HG03378 (cell line): ENCODE measurements around the gene IRF4.

Source experiments
- ATAC-seq: cut with Tn5 transposase; IDR thresholded peaks from one replicate; pipeline ENCODE4 v1.9.1; 2021; ENCODE audit warnings: mild to moderate bottlenecking, moderate library complexity; ENCODE audit not compliant: unreplicated experiment

The IRF4 gene

DNA sequence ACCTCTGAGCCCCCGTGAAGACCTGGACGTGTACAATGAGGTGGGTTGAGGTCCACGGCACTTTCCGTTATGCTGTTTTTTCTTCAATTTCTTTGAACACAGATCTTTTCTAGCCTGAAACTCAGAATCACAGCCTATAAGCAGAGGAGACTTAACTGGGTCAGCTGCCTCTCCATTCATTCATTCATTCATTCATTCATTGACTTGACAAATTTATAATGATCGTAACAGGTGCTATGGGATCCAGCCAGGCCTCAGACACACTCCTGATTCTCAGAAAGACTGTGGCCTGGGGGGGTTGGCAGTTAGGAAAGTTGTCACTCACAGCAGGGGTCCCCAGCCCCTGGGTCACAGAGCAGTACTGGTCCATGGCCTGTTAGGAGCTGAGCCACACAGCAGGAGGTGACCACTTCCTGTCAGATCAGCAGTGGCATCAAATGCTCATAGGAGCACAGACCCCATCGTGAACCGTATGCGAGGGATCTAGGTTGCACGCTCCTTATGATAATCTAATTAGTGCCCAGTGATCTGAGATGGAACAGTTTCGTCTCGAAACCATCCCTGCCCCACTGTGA lies 38.6 kb upstream of the IRF4 start:
- ATAC-seq: no peak

DNA sequence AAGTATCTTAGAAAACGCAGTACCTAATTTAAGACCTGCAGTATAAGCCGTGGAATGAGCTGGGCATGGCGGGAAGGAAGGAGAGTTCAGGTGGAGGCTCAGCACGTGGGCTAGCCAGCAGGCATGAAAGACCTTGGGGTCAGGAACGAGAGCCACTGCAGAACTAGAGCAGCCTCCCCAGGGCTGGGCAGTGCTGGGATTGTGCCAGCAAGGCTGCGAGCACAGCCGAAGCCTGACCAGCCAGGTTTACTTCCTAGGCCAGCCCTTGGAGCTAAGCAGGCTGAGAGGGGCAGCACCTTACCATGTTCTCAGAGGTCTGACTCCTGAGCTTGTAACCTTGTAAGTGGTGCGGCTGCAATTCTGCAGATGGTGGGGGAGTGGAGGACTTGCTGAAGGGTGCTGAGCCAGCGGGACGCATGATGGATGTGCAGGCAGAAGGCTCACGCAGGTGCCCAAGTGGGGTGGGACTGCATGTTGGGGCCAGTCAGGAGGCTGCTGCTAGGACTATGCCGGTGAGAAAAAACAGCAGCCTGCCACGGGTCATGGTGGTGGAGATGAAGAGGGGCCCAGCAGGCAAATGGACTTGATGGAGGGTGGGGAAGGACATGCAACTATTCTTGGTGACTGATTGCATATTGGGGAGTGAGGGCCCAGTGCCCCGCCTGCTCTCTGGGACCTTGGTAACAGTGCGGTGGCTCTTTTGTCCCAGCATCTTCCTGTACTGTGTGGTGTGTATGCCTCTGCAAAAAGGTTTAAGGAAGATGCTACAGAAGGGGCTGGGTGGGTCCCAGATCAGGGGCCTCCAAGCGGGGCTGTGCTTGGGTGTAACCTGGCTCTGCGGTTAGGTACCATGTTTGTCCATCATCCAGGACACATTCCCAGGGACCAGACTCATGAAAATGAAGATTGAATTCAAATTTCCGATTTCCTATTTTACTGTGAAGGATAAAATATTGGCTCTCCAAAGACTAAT lies 37.6 kb upstream of the IRF4 start:
- ATAC-seq: no peak

DNA sequence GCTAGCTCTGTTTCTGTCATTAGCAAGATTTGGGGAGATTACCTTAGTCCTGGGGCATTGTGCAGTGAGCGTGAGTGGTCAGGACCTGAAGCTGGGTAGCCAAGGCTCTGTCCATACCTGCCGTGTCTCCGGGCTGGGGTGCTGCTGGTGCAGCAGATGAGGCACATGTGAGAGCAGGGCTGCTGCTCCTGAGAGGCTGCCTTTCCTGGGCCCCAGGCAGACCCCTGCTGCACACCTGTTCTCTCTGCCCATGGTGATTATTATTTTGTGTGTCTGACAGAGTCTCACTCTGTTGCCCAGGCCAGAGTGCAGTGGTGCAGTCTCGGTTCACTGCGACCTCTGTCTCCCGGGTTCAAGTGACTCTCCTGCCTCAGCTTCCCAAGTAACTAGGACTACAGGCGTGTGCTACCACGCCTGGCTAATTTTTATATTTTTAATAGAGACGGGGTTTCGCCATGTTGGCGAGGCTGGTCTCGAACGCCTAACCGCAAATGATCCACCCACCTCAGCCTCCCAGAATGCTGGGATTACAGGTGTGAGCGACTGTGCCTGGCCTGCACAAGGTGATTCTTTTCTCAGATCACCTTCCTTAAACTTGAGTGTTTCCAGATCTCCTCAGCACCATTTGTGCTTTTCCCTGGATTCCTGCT lies 36.8 kb upstream of the IRF4 start:
- ATAC-seq: no peak

DNA sequence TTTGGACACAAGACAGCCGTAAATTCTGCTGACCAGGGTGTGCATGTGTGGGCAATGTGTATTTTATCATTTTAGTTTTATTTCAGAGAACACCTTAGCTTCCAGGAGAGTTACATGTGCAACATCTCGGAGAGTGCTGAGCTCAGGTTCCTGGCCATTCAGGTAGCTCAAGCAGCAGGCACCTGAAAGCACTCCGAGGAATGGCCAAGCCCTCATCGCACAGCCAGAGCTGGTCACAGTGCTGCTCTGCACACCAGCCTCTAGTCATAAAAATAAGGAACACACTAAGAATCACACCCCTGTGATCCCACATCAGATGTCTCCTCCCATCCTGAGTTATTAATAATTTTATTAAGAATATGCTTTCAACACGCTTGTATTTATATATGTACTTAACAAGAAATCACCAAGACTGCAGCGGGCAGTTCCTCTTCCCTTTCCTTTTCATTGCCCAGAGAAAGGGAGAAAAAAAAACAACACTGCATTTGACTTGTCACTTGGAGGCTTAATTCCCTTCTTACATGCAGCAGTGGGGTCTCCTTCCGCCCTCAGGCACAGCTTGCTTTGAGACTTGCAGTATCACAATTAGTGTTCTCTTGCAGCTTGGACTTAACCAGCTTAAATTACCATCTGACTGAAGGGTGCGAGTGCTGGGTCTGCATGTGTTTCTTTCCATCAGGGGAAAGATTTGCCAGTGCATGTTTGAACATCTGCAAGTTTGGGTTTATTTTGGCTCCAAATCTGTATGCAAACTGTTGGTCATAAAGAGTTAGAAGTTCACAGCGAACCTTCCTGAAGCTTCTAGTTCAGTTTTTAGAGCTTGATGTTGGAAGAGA lies 36.0 kb upstream of the IRF4 start:
- no peak for ATAC-seq

DNA sequence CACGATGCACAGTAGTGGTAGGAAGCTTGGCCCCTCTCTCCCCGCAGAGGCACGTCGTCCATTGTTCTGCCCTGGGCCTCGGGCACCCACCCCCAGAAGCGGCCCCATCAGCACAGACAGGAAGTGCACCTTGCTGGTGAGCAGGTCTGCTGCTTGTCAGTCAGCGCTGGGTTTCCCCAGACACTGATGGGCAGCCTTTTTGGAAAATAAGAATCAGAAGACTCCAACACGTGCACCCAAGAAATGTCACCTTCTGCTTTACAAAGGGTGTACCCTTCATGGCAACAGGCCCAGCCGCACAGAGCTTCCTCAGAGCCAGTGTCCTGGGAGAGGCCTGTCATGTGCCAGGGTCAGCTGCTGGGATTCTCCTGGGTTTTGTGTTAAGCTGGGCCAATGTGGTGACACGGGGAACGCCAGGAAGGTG lies 34.7 kb upstream of the IRF4 start:
- peak; percentile 27 for ATAC-seq

DNA sequence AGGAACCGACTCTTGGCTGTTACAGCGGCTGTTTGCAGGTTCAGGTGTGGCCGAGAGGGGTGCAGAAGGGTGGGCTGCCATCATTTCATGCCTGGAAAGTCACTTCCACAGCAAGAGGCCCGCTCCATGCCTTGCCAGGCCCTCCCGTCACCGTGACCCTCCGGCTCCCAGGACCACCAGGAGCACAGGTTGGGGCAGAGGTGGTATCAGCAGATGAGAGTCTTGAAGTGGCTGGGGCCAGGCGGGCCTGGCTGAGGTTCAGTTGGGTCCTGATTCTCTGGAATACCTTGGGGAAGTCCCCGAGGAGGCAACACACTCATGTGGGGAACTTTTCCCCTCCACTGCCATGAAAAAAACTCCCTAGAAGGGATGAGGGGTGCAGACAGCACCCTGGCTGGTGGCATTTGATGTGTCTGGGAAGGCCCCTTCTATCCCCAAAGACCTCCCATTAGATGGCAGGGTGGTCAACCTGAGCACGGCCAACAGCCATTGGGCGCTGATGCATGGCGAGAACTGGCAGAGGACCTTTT lies 34.2 kb upstream of the IRF4 start:
- ATAC-seq: no peak

DNA sequence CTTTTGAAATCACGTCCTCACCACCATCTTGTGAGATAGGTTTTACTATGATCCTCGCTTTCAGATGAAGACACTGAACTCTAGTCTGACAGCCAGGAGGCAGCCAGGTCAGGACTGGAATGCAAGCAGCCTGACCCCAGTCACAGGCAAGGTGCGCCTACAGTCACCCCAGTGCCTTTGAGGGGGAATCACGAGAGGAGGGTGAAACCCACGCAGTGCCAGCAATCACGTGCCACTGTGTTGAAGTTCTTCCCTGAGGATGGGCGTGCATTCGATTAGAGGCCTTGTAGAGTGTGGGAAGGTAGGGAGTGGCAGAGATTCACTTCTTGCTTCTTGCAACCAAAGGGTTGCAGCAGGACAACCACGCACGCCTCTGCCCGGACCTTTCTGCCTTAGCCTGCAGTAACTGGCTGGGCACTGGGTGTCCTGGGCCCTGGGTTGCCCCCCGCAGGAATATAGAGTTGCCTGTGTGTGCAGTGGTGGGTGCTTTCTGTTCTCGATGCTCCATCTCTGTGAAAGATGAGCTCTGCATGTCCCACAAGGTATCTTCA lies 33.7 kb upstream of the IRF4 start:
- no peak for ATAC-seq

DNA sequence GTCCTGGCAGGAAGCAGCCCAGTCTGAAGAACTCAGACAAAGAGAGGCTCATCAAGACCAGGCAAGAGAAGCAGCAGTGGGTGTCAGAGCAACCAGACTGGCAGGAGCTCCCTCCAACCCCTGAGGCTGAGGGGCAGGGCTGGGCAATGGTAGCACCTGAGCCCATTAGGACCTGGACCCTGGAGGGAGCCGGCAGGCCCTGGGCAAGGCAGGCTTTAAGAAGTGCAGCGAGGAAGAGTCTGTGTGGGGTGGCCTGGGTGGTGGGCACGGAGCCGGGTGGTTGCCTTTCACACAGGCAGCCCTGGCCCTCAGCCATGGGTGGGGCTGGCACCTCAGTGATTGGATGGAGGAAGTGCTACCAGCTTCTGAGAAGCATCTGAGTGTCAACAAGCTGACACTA lies 33.1 kb upstream of the IRF4 start:
- ATAC-seq: no peak

DNA sequence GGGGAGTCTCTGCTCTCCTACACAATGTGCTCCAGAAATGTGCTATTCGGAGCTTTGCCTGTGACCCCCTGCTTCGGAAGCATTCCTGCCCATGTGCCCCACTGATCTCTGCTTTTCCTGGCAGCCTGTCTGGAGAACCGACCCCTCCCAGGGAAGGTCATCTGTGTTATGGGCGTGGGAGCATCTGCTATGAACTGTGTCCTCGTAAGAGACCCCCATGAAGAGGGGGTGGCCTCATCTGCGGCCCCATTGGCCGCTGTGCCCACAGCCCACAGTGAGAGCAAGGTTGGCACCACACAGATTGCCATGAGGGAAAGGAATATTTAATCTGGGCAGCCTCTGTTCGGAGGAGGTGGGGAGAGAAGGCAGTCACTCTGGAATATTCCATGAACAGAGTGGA lies 32.7 kb upstream of the IRF4 start:
- no peak for ATAC-seq

DNA sequence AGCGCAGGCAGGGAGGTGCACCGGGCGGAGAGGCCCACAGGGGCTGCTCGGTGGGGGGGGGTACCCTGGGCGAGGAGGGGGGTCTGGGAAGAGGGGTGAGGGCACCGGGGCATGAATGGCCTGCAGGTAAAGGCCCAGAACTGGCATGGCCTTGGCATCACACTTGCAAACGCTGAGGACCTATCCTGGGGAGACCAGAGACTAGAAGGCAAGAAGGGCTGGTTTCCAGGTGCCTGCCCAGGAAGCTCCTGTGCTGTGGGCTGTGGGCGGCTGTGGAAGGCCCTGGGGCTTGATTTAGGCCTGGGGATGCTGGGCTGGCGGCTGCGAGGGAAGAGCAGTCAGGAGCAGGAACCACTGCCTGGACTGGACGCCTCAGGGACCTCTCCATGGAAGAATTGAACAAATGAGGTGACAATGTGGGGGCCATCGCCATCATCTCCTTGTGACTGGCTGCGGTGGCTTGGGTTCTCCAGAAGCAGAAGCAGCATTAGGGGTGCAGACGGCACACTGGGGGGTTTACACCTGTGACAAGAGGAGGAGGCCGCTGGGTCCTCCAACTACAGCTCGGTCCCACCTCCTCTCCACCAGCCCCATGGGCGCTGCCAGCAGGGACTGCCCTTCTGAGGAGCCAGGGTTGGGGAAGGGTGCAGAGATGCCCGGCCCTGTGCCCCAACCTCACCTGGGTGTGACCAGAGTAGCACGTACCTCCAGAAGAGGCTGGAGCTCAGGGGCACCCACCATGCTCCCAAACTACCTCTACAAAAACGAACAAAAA lies 32.1 kb upstream of the IRF4 start:
- no peak for ATAC-seq

DNA sequence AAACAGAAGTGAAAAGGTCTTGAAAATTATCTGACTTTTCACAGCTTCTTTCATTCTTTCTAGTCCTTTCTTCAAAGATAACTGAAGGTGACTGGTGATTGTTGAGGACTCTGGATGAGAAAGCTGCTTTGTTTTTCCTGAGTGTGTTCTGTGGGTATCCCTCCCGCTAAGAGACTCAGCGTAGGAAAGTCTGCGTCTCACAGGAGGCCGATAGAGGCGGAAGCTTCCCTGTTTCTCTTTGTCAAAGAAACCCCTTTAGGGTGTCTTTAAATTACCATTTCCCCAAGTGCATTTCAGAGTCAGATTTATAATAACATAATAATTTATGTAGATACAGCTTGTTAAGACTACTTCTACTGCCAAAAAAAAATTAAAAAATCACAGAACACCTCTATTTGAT lies 31.2 kb upstream of the IRF4 start:
- no peak for ATAC-seq

DNA sequence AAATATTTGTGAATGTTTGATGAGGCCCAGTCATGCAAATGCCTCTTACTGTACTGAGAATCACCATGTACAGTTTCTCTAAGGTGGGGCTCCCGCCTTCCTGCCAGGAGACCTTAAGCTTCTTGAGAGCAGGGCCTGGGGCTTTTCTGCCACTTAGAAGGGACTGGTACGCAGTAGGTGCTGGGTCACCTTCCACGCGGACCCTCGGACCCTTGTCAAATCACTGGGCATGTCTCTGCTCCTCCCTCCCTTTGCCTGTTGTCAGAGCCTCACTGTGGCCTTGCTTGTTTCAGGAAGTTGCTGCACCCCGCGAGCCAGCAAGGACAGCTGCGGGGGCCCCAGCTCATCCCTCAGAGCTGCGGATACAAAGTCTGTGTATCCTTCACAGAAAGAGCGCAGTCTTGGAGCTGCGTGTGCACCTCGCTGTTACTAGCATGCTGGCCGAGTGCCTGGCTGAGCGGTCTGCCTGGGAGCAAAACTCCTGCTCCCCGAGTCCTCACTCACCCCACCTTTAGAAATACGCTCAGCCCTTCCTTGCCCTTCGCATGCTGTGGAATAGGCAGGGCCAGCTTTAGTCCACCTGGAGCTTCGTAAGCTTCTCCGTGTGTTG lies 30.7 kb upstream of the IRF4 start:
- no peak for ATAC-seq

DNA sequence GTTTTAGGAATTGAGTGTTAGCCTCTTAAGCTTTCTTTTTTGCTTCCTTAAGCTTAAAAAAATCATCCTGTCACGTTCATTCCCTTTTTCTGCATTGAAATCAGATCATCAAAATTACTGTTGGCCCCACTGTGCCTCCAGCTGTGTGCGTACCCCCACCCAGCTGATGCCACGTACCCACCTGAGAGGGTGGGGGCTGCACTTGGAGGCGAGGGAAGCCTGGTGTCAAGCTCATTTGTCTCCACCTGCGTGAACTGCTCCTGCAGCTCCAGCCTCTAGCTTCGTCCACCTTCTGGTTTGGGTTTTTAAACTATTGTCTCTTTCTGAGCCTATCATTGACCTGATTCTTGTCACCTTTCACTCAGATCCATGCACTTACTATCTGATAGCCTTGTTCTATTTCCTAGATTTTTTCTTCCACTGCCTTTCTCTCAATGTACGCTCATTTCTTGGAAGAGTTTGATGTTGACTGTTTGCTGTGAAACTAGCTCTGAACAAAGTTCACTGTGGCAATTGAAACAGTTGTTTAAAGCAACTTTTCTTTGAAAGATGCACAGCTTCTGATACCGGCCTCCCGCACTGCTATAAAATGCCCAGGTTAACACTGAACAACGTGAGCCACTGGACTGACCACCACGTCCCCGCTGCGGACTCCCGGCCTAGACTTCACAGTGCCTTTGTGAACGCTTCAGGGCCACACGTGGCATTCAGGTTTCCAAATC lies 30.0 kb upstream of the IRF4 start:
- no peak for ATAC-seq

DNA sequence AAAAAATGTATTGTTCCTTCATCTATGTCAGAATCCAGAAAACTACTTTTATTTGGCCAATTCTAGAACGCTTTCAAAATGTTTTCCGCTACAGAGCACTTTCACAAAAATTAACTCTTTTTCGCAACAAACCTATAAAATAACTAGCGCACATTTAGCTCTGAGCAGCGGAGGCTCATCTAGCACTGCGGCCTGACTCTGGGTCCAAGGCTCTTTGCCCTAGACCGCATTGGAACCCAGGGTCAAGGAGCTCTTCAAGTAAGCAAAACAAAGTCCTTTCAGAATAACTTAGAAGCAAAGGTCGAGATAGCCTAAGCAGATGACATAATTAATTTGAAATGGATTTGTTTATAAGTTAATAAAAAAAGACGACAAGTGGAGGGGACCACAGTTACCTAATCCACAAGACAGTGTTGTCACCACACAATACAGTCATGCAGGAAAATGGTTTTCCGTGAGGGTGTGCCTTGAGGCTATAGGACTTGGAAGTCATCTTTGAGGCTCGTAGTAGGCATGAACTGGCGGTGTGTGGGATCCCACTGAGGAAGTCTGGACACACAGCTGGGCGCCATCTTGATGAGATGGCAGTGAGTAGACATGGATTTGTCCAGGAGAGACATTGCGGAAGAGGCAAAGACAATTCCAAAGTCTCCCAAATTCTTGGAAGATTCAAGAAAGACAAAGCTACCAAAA lies 29.2 kb upstream of the IRF4 start:
- ATAC-seq: no peak

DNA sequence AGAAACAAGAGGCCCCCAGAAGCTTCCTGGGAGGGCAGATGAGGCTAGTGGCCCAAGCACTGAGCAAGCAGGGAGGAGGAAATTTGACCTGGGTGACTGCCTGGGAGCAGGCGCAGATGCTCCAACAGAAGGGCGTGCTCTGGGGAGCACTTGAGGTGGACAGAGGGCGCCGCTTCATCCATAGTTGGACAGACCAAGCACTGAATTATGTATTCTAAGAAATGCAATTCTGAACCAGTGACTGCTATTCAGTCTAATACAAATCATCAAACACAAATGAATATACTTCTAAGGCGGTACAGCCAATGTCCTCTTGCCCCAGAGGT lies 28.7 kb upstream of the IRF4 start:
- ATAC-seq: no peak

DNA sequence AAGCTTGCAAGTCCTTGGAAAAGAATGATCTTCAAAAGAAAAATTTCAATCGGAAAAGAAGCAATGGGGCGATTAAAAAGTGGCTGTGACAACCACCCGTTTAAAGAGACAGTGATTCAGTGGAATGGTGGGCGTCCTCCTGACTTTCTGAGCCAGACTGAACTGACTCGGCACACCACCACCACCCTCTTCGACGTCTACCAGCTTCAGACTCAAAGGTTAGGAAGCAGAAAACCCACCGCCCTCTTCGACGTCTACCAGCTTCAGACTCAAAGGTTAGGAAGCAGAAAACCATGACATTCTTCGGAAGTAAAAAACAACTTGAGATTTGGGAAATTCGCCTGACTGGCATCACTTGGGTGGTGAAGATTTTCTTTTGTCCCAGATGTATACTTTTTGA lies 28.3 kb upstream of the IRF4 start:
- no peak for ATAC-seq

DNA sequence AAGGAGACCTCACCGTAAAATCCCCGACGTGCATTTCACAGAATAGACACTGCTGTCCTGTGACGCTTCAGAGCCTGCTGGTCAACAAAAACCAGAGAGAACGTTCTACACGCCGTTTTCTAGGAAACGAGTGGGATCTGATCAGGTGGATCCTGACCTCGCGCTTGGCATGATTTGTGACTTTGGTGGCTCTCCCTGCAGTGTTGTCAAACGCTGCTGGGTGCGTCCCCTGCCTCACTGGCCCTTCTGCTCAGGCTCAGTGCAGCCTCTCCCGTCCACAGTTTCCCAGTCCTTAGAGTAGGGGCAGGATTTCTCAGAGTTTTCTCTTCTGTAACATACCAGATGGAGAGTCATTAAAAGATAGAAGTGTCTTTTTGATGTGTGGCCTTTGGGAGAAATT lies 27.6 kb upstream of the IRF4 start:
- ATAC-seq: no peak
